Astrocyte (in vitro differentiated cells and primary cell): ENCODE measurements around the gene CPNE6. TPM values are rescaled to one million over a fixed set of nuclear protein-coding genes. Genes with fewer than 3 reads are reported as not detected.

ENCODE experiments used
- DNase-seq: peaks from one replicate; pipeline ENCODE4 v3.0.0-alpha.2; 2010; ENCODE audit warnings: low read depth
- FAIRE-seq: peaks from 2 replicates; lab custom pipeline; 2011; peaks lifted over from hg19 to GRCh38; lab: Jason Lieb, UNC
- H2AFZ ChIP-seq: 2 replicates; pipeline ENCODE4 v1.6.0; 2012; ENCODE audit warnings: low read depth, low read length, inconsistent platforms
- H3K27ac ChIP-seq: 2 replicates; pipeline ENCODE4 v1.5.1; 2011; ENCODE audit warnings: low read depth, low read length, inconsistent platforms
- H3K27me3 ChIP-seq: 2 replicates; pipeline ENCODE4 v1.6.0; 2011; ENCODE audit warnings: low read length, inconsistent platforms; ENCODE audit not compliant: insufficient read depth
- H3K36me3 ChIP-seq: 2 replicates; pipeline ENCODE4 v1.5.1; 2011; ENCODE audit warnings: low read length, inconsistent platforms; ENCODE audit not compliant: insufficient read depth
- H3K4me1 ChIP-seq: 2 replicates; pipeline ENCODE4 v1.5.1; 2011; ENCODE audit warnings: low read length, inconsistent platforms; ENCODE audit not compliant: insufficient read depth
- H3K4me2 ChIP-seq: 2 replicates; pipeline ENCODE4 v1.6.0; 2012; ENCODE audit warnings: low read length, inconsistent platforms
- H3K4me3 ChIP-seq: 2 replicates; pipeline ENCODE4 v1.5.1; 2011; ENCODE audit warnings: low read depth, mild to moderate bottlenecking, low read length, inconsistent platforms; ENCODE audit not compliant: insufficient read depth
- H3K79me2 ChIP-seq: 2 replicates; pipeline ENCODE4 v1.6.0; 2012; ENCODE audit warnings: mild to moderate bottlenecking, low read length, inconsistent platforms; ENCODE audit not compliant: insufficient read depth
- H3K9ac ChIP-seq: 2 replicates; pipeline ENCODE4 v1.6.0; 2012; ENCODE audit warnings: mild to moderate bottlenecking, low read length, inconsistent platforms
- H3K9me3 ChIP-seq: 2 replicates; pipeline ENCODE4 v1.5.1; 2012; ENCODE audit warnings: low read depth, mild to moderate bottlenecking, low read length, inconsistent platforms; ENCODE audit not compliant: insufficient read depth
- H4K20me1 ChIP-seq: 2 replicates; pipeline ENCODE4 v1.6.0; 2012; ENCODE audit warnings: low read length, inconsistent platforms; ENCODE audit not compliant: insufficient read depth
- H3K27ac Mint-ChIP-seq: one replicate; pipeline ENCODE4 v1.8.0; 2021; ENCODE audit warnings: mild to moderate bottlenecking, mixed read lengths; ENCODE audit not compliant: unreplicated experiment
- H3K27me3 Mint-ChIP-seq: one replicate; pipeline ENCODE4 v1.8.0; 2021; ENCODE audit warnings: low read depth, mixed read lengths; ENCODE audit not compliant: unreplicated experiment
- H3K36me3 Mint-ChIP-seq: one replicate; pipeline ENCODE4 v1.8.0; 2021; ENCODE audit warnings: low read depth, mixed read lengths; ENCODE audit not compliant: unreplicated experiment
- H3K4me1 Mint-ChIP-seq: one replicate; pipeline ENCODE4 v1.8.0; 2021; ENCODE audit warnings: low read depth, mixed read lengths; ENCODE audit not compliant: unreplicated experiment
- H3K4me3 Mint-ChIP-seq: one replicate; pipeline ENCODE4 v1.8.0; 2021; ENCODE audit warnings: mild to moderate bottlenecking, moderate library complexity, mixed read lengths; ENCODE audit not compliant: unreplicated experiment
- H3K9me3 Mint-ChIP-seq: one replicate; pipeline ENCODE4 v1.8.0; 2021; ENCODE audit warnings: mild to moderate bottlenecking, mixed read lengths; ENCODE audit not compliant: unreplicated experiment
- EZH2 ChIP-seq: IDR thresholded peaks from 2 replicates; pipeline ENCODE4 v1.6.1; 2012; ENCODE audit warnings: mild to moderate bottlenecking, low read length, inconsistent platforms; ENCODE audit not compliant: insufficient read depth
- total RNA-seq: library from RNA; stranded (reverse); gene quantifications from 2 replicates; pipeline ENCODE4 v1.2.1, GENCODE V29; 2021
- TF ChIP-seq, protein P1 (sequence below): IDR thresholded peaks from 2 replicates; pipeline ENCODE4 v1.5.1; 2011; ENCODE audit warnings: low read depth, mild to moderate bottlenecking, inconsistent platforms, low read length, moderate library complexity; ENCODE audit not compliant: insufficient read depth

CPNE6 gene
- total RNA-seq, 1 donor from 2014 or later = not detected

DNA sequence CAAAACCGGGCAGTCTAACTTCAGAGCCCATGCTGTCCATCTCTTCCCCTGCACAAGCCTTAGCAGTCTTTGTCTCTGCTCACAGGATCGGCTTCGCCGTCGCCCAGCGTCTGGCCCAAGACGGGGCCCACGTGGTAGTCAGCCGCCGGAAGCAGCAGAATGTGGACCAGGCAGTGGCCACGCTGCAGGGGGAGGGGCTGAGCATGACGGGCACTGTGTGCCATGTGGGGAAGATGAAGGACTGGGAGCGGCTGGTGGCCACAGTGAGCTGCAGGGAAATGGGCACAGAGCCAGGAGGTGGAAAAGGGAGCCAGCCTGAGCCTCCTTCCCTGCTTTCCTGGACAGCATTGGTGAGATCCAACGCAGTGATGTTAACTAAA, 33.7 kb upstream of the CPNE6 start:
- Histone ChIP-seq H3K27me3 (no peaks in the 10 kb centered on the region), H3K36me3 (no peaks in the 10 kb centered on the region), H3K9ac (no peak overlapping the region), H2AFZ (no peak overlapping the region), H3K4me2 (no peak overlapping the region), H4K20me1 (no peaks in the 10 kb centered on the region), H3K4me1 (no peaks in the 10 kb centered on the region), H3K4me3 (no peak overlapping the region), H3K27ac (no peak overlapping the region), H3K9me3 (no peaks in the 10 kb centered on the region), H3K79me2 (no peaks in the 10 kb centered on the region)
- Mint-ChIP-seq H3K9me3 (peaks cover 5% of the 10 kb centered on the region), H3K4me1 (peaks cover 4% of the 10 kb centered on the region), H3K4me3 (no peak overlapping the region), H3K27ac (no peak overlapping the region), H3K27me3 (peaks cover 13% of the 10 kb centered on the region), H3K36me3 (no peaks in the 10 kb centered on the region)
- TF ChIP-seq EZH2 = no peak
- TF ChIP-seq, protein P1, sequence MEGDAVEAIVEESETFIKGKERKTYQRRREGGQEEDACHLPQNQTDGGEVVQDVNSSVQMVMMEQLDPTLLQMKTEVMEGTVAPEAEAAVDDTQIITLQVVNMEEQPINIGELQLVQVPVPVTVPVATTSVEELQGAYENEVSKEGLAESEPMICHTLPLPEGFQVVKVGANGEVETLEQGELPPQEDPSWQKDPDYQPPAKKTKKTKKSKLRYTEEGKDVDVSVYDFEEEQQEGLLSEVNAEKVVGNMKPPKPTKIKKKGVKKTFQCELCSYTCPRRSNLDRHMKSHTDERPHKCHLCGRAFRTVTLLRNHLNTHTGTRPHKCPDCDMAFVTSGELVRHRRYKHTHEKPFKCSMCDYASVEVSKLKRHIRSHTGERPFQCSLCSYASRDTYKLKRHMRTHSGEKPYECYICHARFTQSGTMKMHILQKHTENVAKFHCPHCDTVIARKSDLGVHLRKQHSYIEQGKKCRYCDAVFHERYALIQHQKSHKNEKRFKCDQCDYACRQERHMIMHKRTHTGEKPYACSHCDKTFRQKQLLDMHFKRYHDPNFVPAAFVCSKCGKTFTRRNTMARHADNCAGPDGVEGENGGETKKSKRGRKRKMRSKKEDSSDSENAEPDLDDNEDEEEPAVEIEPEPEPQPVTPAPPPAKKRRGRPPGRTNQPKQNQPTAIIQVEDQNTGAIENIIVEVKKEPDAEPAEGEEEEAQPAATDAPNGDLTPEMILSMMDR = no peak
- DNase-seq (no peak), FAIRE-seq (no peak)

DNA sequence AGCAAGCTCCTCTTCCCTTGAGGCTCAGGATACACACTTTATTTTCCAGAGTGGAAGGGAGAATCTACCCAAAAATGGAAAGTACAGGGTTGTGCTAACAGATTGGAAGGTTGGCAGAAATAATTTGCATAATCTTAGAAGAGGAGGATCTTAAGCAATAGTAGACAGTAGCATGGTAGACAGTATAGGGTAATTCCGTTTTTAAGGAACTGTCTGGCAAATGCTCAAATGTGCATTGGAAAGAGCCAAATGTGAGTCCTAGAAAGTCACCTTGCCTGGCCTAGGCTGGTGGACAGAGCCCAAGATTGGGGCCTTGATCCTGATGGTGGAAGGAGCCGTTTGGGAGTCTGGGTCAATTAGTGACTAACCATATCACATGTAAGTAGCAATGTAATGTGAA, 32.7 kb upstream of the CPNE6 start:
- Mint-ChIP-seq H3K27ac (no peak overlapping the region), H3K36me3 (no peaks in the 10 kb centered on the region), H3K9me3 (no peaks in the 10 kb centered on the region), H3K27me3 (peaks cover 13% of the 10 kb centered on the region), H3K4me1 (peaks cover 4% of the 10 kb centered on the region), H3K4me3 (no peak overlapping the region)
- H3K9me3 ChIP-seq = no peaks in the 10 kb centered on the region
- no peaks in the 10 kb centered on the region for H4K20me1 ChIP-seq
- no peaks in the 10 kb centered on the region for H3K27me3 ChIP-seq
- no peak overlapping the region for H2AFZ ChIP-seq
- H3K36me3 ChIP-seq = no peaks in the 10 kb centered on the region
- no peaks in the 10 kb centered on the region for H3K4me1 ChIP-seq
- H3K9ac ChIP-seq = no peak overlapping the region
- no peak overlapping the region for H3K27ac ChIP-seq
- DNase-seq = no peak
- H3K4me2 ChIP-seq = no peak overlapping the region
- TF ChIP-seq, protein P1 = no peak
- no peak for TF ChIP-seq EZH2
- no peaks in the 10 kb centered on the region for H3K79me2 ChIP-seq
- no peak for FAIRE-seq
- no peak overlapping the region for H3K4me3 ChIP-seq

DNA sequence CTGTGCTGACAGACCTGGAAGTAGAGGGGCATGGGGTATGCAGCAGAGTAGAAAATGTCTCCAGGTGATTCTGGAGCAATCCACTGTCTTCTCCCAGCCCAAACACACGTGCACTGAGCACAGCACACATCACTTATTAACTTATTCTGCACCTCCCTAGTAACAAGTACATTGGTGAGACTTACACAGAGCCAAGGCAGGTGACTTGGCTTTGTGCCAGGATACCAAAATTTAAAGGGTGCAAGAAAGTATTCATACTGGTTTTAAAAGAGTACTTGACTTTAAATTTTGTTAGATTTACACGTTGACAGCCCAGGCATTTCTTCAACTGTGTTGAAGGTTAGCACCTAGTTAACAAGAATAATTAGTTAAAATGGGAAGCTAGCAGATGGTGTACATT, 30.7 kb upstream of the CPNE6 start:
- Histone ChIP-seq H3K9ac (no peak overlapping the region), H3K27me3 (no peaks in the 10 kb centered on the region), H3K4me3 (no peak overlapping the region), H3K27ac (no peak overlapping the region), H3K4me1 (no peaks in the 10 kb centered on the region), H2AFZ (no peak overlapping the region), H3K4me2 (no peak overlapping the region), H3K36me3 (no peaks in the 10 kb centered on the region), H4K20me1 (no peaks in the 10 kb centered on the region), H3K79me2 (no peaks in the 10 kb centered on the region), H3K9me3 (no peaks in the 10 kb centered on the region)
- FAIRE-seq = no peak
- TF ChIP-seq EZH2 = no peak
- TF ChIP-seq, protein P1 = no peak
- Mint-ChIP-seq H3K4me1 (peaks cover 4% of the 10 kb centered on the region), H3K9me3 (no peaks in the 10 kb centered on the region), H3K4me3 (no peak overlapping the region), H3K27ac (no peak overlapping the region), H3K36me3 (no peaks in the 10 kb centered on the region), H3K27me3 (peaks cover 20% of the 10 kb centered on the region)
- no peak for DNase-seq
